K562 (cell line): ENCODE data around the gene LYAR. TPM values are rescaled to one million over a fixed set of nuclear protein-coding genes. Genes with fewer than 3 reads are reported as not detected.

Experiments used
- BRD9 ChIP-seq: fragments of 450-650 bp; IDR thresholded peaks from 2 replicates; pipeline ENCODE4 v1.6.1; 2018; ENCODE audit warnings: low read depth; ENCODE audit not compliant: partially characterized antibody
- LEF1 ChIP-seq: fragments of 450-650 bp; IDR thresholded peaks from 2 replicates; pipeline ENCODE4 v1.6.1; 2016; ENCODE audit warnings: mild to moderate bottlenecking
- MEF2D ChIP-seq: conservative IDR thresholded peaks from 2 replicates; pipeline ENCODE4 v1.6.1; 2016; ENCODE audit warnings: low read depth, missing genetic modification characterization, missing compliant biosample characterization
- RBM14 ChIP-seq: fragments of 200-400 bp; formaldehyde crosslinking; IDR thresholded peaks from 2 replicates; pipeline ENCODE4 v1.6.1; 2018; ENCODE audit warnings: low read depth, mild to moderate bottlenecking, low read length, moderate library complexity, borderline replicate concordance; ENCODE audit not compliant: insufficient read depth
- STAT5B ChIP-seq: fragments of 250-450 bp; sonication (Bioruptor Pico); IDR thresholded peaks from 2 replicates; pipeline ENCODE4 v1.8.0; 2021; ENCODE audit warnings: mild to moderate bottlenecking, inconsistent platforms
- ZNF41 ChIP-seq: fragments of 250-450 bp; sonication (Bioruptor Pico); conservative IDR thresholded peaks from 2 replicates; pipeline ENCODE4 v1.4.0; 2020; ENCODE audit warnings: mild to moderate bottlenecking
- polyA plus RNA-seq, 8 experiments: library from polyadenylated mRNA; depleted of rRNA in 4 of 8; stranded (reverse) in 5 of 8; unstranded in 3 of 8; fragments of >200 nt; fragmentation: Nextera tagmentation in 2 of 8; fragmentation: Illumina TruSeq in 1 of 8; extraction: Ambion mirVana in 2 of 8; extraction: Trizol in 1 of 8; gene quantifications; 2 replicates each; pipeline versions ENCODE4 v1.2.1 to v1.2.3, GENCODE V29; 2011 to 2014; ENCODE audit warnings: inconsistent platforms in 1 of 8, missing spikeins in 1 of 8
- total RNA-seq, 7 experiments: library from RNA; depleted of rRNA in 6 of 7; stranded (reverse); fragments of >200 nt in 6 of 7; fragmentation: Illumina TruSeq in 2 of 7; extraction: Trizol in 2 of 7; gene quantifications; 2 replicates each; pipeline versions ENCODE4 v1.2.1 to v1.2.3, GENCODE V29; 2011 to 2021; ENCODE audit warnings: low replicate concordance in 1 of 7
- TF ChIP-seq, protein P1 (sequence below), 2 experiments: fragments of 450-650 bp in 1 of 2; sonication (generic) in 1 of 2; formaldehyde crosslinking in 1 of 2; IDR thresholded peaks; 2 replicates each; pipeline versions ENCODE4 v1.7.1 to v1.9.0; 2016 to 2022; ENCODE audit warnings: inconsistent platforms in 1 of 2, mild to moderate bottlenecking in 1 of 2, missing genetic modification reagents in 1 of 2

LYAR gene
- total and polyA plus RNA-seq, 9 of the 15 experiments (the other 6 are each of a cell fraction or from before 2014, with no cell fraction given), result 28.3 to 172 (median 127) TPM

DNA sequence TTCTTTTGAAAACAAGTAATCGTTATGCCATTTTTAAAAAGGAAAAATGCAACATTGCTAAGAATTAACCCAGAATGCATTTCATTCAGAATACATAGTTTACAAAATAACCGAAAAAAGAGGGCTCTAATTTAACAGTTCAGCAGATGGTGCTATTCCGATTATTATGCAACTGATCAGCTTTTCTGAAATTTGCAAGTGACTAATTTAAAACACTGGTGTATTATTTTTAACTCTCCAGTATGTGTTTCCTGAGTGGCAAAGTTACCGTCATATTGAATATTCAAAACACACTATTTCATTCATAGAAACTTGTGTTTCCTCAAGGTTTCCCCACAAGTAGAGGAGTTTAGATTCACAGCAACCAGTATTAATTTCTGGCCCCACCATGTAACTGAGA, 21.2 kb upstream of the LYAR start (continued):
- TF ChIP-seq, protein P1, sequence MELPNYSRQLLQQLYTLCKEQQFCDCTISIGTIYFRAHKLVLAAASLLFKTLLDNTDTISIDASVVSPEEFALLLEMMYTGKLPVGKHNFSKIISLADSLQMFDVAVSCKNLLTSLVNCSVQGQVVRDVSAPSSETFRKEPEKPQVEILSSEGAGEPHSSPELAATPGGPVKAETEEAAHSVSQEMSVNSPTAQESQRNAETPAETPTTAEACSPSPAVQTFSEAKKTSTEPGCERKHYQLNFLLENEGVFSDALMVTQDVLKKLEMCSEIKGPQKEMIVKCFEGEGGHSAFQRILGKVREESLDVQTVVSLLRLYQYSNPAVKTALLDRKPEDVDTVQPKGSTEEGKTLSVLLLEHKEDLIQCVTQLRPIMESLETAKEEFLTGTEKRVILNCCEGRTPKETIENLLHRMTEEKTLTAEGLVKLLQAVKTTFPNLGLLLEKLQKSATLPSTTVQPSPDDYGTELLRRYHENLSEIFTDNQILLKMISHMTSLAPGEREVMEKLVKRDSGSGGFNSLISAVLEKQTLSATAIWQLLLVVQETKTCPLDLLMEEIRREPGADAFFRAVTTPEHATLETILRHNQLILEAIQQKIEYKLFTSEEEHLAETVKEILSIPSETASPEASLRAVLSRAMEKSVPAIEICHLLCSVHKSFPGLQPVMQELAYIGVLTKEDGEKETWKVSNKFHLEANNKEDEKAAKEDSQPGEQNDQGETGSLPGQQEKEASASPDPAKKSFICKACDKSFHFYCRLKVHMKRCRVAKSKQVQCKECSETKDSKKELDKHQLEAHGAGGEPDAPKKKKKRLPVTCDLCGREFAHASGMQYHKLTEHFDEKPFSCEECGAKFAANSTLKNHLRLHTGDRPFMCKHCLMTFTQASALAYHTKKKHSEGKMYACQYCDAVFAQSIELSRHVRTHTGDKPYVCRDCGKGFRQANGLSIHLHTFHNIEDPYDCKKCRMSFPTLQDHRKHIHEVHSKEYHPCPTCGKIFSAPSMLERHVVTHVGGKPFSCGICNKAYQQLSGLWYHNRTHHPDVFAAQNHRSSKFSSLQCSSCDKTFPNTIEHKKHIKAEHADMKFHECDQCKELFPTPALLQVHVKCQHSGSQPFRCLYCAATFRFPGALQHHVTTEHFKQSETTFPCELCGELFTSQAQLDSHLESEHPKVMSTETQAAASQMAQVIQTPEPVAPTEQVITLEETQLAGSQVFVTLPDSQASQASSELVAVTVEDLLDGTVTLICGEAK (IDR thresholded peaks at IDR 0.05), result no peak
- TF ChIP-seq, protein P1 (CRISPR knock-in tag; IDR thresholded peaks at IDR 0.05), result no peak
- TF ChIP-seq STAT5B (CRISPR knock-in tag) (no peak), BRD9 (no peak), LEF1 (no peak), MEF2D (tag) (no peak), RBM14 (no peak), ZNF41 (CRISPR knock-in tag) (no peak)
